ENCODE data around the gene SFN. TPM values are rescaled to one million over a fixed set of nuclear protein-coding genes. Genes with fewer than 3 reads are reported as not detected.
"Not testable (repeated sequence)": the region's sequence is repeated elsewhere in the genome, so short reads cannot be mapped to it uniquely, and the experiment has no call there.

The SFN gene
- total RNA-seq, 1 donor = under 0.01 TPM

DNA sequence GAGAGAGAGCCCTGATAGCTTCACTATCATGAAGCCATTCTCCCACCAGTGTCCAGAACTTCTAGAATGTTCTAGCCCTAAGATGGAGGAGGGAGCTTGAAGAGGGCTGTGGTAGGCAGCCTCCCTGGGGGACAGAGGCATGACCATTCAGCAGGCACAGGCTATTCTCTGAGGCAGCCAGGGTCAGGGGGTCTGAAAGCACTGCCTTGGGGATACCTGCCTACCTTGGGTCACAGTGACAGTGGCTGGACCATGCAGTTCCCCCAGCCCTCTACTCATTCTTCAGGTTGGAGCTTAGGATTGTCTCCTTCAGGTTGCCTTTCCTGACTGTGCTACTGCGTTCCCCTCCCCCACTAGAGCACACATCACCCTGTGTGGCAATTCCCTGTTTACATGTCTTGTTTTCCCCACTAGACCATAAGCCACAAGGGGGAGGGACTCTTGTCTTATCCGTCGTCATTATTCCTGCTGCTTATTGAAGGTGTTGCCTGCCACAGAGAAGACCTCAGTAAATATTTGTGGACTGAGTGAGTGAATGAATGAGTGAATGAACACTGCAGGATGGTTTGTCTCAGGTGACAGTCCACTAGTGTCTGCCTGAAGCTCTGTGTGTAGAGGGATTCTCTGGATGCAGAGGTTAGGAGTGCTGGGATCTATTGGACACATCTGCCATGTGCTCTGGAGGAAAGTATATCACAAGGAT, 31.3 kb upstream of the SFN start:
- H2AFZ ChIP-seq (ENCODE audit: low read length) = no peak overlapping the region
- TF ChIP-seq, protein P1, sequence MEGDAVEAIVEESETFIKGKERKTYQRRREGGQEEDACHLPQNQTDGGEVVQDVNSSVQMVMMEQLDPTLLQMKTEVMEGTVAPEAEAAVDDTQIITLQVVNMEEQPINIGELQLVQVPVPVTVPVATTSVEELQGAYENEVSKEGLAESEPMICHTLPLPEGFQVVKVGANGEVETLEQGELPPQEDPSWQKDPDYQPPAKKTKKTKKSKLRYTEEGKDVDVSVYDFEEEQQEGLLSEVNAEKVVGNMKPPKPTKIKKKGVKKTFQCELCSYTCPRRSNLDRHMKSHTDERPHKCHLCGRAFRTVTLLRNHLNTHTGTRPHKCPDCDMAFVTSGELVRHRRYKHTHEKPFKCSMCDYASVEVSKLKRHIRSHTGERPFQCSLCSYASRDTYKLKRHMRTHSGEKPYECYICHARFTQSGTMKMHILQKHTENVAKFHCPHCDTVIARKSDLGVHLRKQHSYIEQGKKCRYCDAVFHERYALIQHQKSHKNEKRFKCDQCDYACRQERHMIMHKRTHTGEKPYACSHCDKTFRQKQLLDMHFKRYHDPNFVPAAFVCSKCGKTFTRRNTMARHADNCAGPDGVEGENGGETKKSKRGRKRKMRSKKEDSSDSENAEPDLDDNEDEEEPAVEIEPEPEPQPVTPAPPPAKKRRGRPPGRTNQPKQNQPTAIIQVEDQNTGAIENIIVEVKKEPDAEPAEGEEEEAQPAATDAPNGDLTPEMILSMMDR (IDR thresholded peaks at IDR 0.05; ENCODE audit: extremely low read depth, low read depth, low read length) = no peak
- H3K27ac ChIP-seq (ENCODE audit: low read depth, low read length) = no peak overlapping the region
- H3K36me3 ChIP-seq (ENCODE audit: insufficient read depth, low read length) = peaks cover 47% of the 10 kb centered on the region
- H3K4me3 ChIP-seq (ENCODE audit: insufficient read depth, low read length) = no peak overlapping the region
- peaks cover 35% of the 10 kb centered on the region for H4K20me1 ChIP-seq (ENCODE audit: insufficient read depth, low read length)
- H3K27me3 ChIP-seq (ENCODE audit: insufficient read depth, low read length) = no peaks in the 10 kb centered on the region
- no peak overlapping the region for H3K4me2 ChIP-seq (ENCODE audit: insufficient read depth, low read length)
- peaks cover 52% of the 10 kb centered on the region for H3K79me2 ChIP-seq (ENCODE audit: insufficient read depth, low read length)
- DNase-seq (ENCODE audit: insufficient read length, low spot score, missing footprints) = no peak
- peaks cover 14% of the 10 kb centered on the region for H3K4me1 ChIP-seq (ENCODE audit: insufficient read depth, low read length)
- no peaks in the 10 kb centered on the region for H3K9me3 ChIP-seq (ENCODE audit: low read depth, low read length)

DNA sequence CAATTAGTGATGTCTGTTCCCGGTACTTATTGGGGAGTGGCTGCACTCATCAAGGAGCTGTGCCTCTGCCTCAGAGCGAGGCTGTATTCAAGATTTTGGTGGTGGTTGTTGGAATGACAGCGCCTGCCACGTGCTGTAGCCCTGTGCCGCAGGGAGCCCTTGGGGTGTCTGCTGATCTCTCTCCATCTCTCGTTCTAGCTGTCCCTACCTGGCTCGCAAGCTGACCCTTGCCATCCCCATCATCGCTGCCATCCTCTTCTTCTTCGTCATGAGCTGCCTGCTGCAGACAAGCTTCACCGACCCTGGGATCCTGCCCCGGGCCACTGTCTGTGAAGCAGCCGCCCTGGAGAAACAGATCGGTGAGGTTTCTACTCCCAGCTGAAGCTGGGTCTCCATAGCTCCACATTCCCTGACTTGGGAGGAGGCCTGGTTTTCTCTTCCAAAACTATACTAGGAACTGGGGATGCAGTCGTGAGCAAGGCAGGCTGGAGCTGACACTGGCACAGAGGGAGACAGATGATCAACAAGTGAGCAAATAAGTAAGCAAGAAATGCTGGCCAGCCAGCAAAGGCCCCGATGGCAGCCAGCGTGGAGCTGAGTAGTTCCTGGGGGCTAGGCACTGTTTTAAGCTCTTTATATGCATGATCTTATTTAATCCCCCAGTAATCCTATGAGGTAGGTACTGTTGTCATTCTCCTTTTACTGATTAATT, 30.5 kb upstream of the SFN start:
- peaks cover 47% of the 10 kb centered on the region for H3K36me3 ChIP-seq (ENCODE audit: insufficient read depth, low read length)
- DNase-seq (ENCODE audit: insufficient read length, low spot score, missing footprints) = no peak
- no peaks in the 10 kb centered on the region for H3K9me3 ChIP-seq (ENCODE audit: low read depth, low read length)
- H3K27me3 ChIP-seq (ENCODE audit: insufficient read depth, low read length) = no peaks in the 10 kb centered on the region
- peaks cover 14% of the 10 kb centered on the region for H3K4me1 ChIP-seq (ENCODE audit: insufficient read depth, low read length)
- H3K27ac ChIP-seq (ENCODE audit: low read depth, low read length) = no peak overlapping the region
- TF ChIP-seq, protein P1 (IDR thresholded peaks at IDR 0.05; ENCODE audit: extremely low read depth, low read depth, low read length) = no peak
- peaks cover 46% of the 10 kb centered on the region for H3K79me2 ChIP-seq (ENCODE audit: insufficient read depth, low read length)
- H3K4me3 ChIP-seq (ENCODE audit: insufficient read depth, low read length) = no peak overlapping the region
- H2AFZ ChIP-seq (ENCODE audit: low read length) = no peak overlapping the region
- peaks cover 35% of the 10 kb centered on the region for H4K20me1 ChIP-seq (ENCODE audit: insufficient read depth, low read length)
- H3K4me2 ChIP-seq (ENCODE audit: insufficient read depth, low read length) = no peak overlapping the region

DNA sequence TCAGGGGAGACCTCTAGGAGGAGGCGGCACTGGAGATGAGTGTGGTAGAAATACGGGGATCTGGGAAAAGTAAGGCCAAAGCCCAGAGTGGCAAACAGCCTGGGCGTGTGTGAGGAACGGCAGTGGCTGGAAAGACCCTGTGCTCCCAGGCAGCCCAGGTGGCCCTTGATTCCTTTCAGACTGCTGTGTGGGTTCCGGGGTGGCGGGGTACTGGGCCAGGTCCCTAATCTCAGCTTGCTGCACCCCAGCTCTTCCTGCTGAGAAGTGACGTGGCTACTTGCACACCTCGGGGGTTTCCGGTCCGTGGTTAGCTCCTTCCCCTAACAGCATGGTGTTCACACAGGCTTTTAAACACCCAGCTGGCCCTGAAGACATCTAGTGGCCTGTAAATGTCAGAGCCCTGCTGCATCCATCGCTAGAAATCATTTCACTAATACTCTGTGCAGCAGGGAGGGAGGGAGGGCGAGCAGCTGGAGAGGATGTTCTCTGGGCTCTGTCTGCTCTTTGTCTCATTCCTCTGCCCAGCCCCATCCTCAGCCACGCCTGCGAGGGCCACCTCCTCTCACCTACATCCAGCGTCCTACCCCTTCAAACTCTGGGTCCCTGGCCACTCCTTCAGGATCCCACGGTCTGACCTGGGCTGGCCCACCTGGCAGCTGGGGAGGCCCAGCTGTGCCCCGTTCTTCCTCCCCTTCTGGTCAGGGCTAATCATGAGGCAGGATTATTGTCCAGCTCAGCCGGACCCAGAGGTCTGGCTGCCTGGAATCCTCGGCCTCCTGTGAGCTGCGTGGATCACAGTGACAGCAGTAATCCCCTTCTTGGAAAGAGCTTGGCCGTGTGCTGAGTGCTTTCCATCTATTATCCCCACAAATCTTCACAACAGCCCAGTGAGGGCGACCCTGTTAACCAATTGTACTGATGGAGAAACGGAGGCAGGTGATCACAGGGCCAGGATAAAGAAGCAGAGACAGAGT, 29.2 kb upstream of the SFN start:
- Histone ChIP-seq H3K36me3 (ENCODE audit: insufficient read depth, low read length) (peaks cover 55% of the 10 kb centered on the region), H3K27ac (ENCODE audit: low read depth, low read length) (no peak overlapping the region)
- no peak for DNase-seq (ENCODE audit: insufficient read length, low spot score, missing footprints)

DNA sequence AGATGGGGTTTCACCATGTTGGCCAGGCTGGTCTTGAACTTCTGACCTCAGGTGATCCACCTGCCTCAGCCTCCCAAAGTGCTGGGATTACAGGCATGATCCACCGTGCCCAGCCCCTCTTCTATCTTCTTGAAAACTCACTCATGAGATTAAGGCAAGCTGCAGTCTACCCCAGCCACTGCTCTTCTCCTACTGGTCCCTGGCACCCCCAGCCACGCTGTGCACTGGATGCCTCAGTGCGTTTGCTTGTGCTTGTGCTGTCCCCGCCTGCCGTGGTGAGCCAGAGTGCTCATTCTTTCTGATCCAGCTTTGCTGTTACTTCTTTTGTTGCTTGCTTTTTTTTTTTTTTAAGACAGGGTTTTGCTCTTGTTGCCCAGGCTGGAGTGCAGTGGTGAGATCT, 25.3 kb upstream of the SFN start:
- H2AFZ ChIP-seq (ENCODE audit: low read length); H3K27me3 ChIP-seq (ENCODE audit: insufficient read depth, low read length); H3K27ac ChIP-seq (ENCODE audit: low read depth, low read length); H3K4me1 ChIP-seq (ENCODE audit: insufficient read depth, low read length); H3K79me2 ChIP-seq (ENCODE audit: insufficient read depth, low read length); H3K4me3 ChIP-seq (ENCODE audit: insufficient read depth, low read length); H3K9me3 ChIP-seq (ENCODE audit: low read depth, low read length); H3K4me2 ChIP-seq (ENCODE audit: insufficient read depth, low read length); H4K20me1 ChIP-seq (ENCODE audit: insufficient read depth, low read length); DNase-seq (ENCODE audit: insufficient read length, low spot score, missing footprints): not testable (repeated sequence)
- peaks cover 49% of the 10 kb centered on the region for H3K36me3 ChIP-seq (ENCODE audit: insufficient read depth, low read length)

More for the DNA sequence above, 29.2 kb upstream of the SFN start:
- Histone ChIP-seq H3K4me2 (ENCODE audit: insufficient read depth, low read length) (no peak overlapping the region), H3K79me2 (ENCODE audit: insufficient read depth, low read length) (peaks cover 35% of the 10 kb centered on the region), H3K4me1 (ENCODE audit: insufficient read depth, low read length) (peaks cover 3% of the 10 kb centered on the region), H3K4me3 (ENCODE audit: insufficient read depth, low read length) (no peak overlapping the region), H3K27me3 (ENCODE audit: insufficient read depth, low read length) (no peaks in the 10 kb centered on the region), H2AFZ (ENCODE audit: low read length) (no peak overlapping the region), H3K9me3 (ENCODE audit: low read depth, low read length) (no peaks in the 10 kb centered on the region), H4K20me1 (ENCODE audit: insufficient read depth, low read length) (peaks cover 32% of the 10 kb centered on the region)
- TF ChIP-seq, protein P1 (IDR thresholded peaks at IDR 0.05; ENCODE audit: extremely low read depth, low read depth, low read length) = no peak

Measured in osteoblast (primary cell).